ENCODE results near the gene ZNF665.

- no peak for TF ChIP-seq POLR2A (IDR thresholded peaks at IDR 0.05)
- TF ChIP-seq, protein P1, sequence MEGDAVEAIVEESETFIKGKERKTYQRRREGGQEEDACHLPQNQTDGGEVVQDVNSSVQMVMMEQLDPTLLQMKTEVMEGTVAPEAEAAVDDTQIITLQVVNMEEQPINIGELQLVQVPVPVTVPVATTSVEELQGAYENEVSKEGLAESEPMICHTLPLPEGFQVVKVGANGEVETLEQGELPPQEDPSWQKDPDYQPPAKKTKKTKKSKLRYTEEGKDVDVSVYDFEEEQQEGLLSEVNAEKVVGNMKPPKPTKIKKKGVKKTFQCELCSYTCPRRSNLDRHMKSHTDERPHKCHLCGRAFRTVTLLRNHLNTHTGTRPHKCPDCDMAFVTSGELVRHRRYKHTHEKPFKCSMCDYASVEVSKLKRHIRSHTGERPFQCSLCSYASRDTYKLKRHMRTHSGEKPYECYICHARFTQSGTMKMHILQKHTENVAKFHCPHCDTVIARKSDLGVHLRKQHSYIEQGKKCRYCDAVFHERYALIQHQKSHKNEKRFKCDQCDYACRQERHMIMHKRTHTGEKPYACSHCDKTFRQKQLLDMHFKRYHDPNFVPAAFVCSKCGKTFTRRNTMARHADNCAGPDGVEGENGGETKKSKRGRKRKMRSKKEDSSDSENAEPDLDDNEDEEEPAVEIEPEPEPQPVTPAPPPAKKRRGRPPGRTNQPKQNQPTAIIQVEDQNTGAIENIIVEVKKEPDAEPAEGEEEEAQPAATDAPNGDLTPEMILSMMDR (IDR thresholded peaks at IDR 0.05), result no peak
- no peak for TF ChIP-seq POLR2AphosphoS5 (IDR thresholded peaks at IDR 0.05)
- no peak for TF ChIP-seq EP300 (IDR thresholded peaks at IDR 0.05)
Observed at GRCh38 chr19:53123400-53123799, 69.8 kb downstream of the ZNF665 start.
